Nephron progenitor cell (in vitro differentiated cells): ENCODE results near the gene SND1.
A peak's percentile ranks its signal among the peaks of the same experiment; 100 is the strongest.

Experiments used
- DNase-seq: peaks from one replicate; pipeline ENCODE4 v3.0.0; 2021
- H3K27ac Mint-ChIP-seq: 2 replicates; pipeline ENCODE4 v1.8.0; 2021; ENCODE audit warnings: mild to moderate bottlenecking, moderate library complexity, mixed read lengths
- H3K27me3 Mint-ChIP-seq: 2 replicates; pipeline ENCODE4 v1.8.0; 2021; ENCODE audit warnings: mild to moderate bottlenecking, low read depth, mixed read lengths; ENCODE audit not compliant: poor library complexity
- H3K36me3 Mint-ChIP-seq: 2 replicates; pipeline ENCODE4 v1.8.0; 2021; ENCODE audit warnings: low read depth, mixed read lengths
- H3K4me1 Mint-ChIP-seq: 2 replicates; pipeline ENCODE4 v1.8.0; 2021; ENCODE audit warnings: mixed read lengths
- H3K4me3 Mint-ChIP-seq: 2 replicates; pipeline ENCODE4 v1.8.0; 2021; ENCODE audit warnings: mild to moderate bottlenecking, moderate library complexity, mixed read lengths
- H3K9me3 Mint-ChIP-seq: 2 replicates; pipeline ENCODE4 v1.8.0; 2021; ENCODE audit warnings: mild to moderate bottlenecking, moderate library complexity, mixed read lengths
- TF ChIP-seq, protein P1 (sequence below): fragments of 200-600 bp; sonication (generic); IDR thresholded peaks from 2 replicates; pipeline ENCODE4 v1.5.0; 2021; ENCODE audit warnings: antibody characterized with exemption

SND1 gene

DNA sequence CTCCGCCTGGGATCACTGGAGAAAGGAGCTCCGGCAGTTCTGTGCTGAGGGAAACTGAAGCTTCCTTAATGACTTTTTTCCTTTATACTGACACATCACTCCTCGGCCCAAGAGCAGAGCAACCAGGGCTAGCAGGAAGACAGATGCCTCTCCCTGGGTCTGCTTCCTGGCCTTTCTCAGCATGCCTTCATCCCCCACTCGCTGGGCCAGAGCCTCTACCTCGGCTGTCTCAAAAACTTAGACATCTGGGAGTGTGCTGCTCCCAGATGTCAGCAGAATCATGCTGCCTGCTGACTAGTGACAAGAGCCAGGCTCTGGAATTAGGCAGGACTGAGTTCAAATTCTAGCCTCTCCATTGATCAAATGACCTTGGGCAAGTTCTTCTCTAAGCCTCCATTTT, 403.6 kb downstream of the SND1 start:
- no peak overlapping the region for H3K4me3 Mint-ChIP-seq
- no peaks in the 10 kb centered on the region for H3K9me3 Mint-ChIP-seq
- peak overlapping the region; percentile 17 for H3K27ac Mint-ChIP-seq
- no peaks in the 10 kb centered on the region for H3K36me3 Mint-ChIP-seq
- peaks cover 39% of the 10 kb centered on the region for H3K4me1 Mint-ChIP-seq
- TF ChIP-seq, protein P1, sequence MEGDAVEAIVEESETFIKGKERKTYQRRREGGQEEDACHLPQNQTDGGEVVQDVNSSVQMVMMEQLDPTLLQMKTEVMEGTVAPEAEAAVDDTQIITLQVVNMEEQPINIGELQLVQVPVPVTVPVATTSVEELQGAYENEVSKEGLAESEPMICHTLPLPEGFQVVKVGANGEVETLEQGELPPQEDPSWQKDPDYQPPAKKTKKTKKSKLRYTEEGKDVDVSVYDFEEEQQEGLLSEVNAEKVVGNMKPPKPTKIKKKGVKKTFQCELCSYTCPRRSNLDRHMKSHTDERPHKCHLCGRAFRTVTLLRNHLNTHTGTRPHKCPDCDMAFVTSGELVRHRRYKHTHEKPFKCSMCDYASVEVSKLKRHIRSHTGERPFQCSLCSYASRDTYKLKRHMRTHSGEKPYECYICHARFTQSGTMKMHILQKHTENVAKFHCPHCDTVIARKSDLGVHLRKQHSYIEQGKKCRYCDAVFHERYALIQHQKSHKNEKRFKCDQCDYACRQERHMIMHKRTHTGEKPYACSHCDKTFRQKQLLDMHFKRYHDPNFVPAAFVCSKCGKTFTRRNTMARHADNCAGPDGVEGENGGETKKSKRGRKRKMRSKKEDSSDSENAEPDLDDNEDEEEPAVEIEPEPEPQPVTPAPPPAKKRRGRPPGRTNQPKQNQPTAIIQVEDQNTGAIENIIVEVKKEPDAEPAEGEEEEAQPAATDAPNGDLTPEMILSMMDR, result no peak
- peaks cover 3% of the 10 kb centered on the region for H3K27me3 Mint-ChIP-seq
- DNase-seq, result no peak

DNA sequence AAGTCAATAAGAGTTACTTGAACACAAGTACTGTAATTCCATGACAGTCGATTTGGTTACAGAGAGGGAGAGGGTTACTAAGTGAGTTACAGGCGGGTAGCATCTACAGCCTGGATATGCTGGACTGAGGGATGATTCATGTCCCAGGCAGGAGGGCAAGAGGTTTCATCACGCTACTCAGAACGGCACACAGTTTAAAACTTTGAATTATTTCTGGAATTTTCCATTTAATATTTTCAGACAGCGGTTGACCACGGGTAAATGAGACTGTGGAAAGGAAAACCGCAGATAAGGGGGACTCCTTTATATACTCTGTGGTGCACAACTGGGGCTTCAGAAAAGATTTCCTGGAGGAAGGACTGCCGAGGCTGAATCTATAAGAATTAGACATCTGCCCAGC, 404.9 kb downstream of the SND1 start:
- Mint-ChIP-seq H3K4me1 (peaks cover 42% of the 10 kb centered on the region), H3K9me3 (no peaks in the 10 kb centered on the region), H3K27ac (no peak overlapping the region), H3K27me3 (peaks cover 3% of the 10 kb centered on the region), H3K36me3 (no peaks in the 10 kb centered on the region), H3K4me3 (no peak overlapping the region)
- DNase-seq, result no peak
- TF ChIP-seq, protein P1, result no peak

DNA sequence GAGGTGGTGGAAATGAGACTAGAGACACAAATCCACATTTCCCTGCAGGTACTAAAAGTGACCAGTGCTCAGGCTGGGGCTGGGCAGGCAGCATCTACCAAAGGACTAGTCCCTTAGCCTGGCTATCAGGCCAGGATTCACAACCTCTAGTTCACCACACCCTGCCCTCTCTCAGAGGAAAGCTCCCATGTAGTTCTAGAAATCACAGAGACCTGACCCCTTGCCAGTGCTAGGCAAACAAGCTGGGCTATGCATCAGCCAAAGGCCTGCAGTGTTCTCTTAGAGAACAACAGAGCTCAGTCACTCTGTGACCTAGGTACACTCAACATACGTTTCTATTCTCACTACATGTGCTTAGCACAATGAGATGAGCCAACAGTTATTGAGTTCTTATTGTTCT, 405.9 kb downstream of the SND1 start:
- TF ChIP-seq, protein P1, result no peak
- H3K27ac Mint-ChIP-seq, result no peak overlapping the region
- H3K9me3 Mint-ChIP-seq, result no peaks in the 10 kb centered on the region
- H3K4me3 Mint-ChIP-seq, result no peak overlapping the region
- peaks cover 3% of the 10 kb centered on the region for H3K27me3 Mint-ChIP-seq
- no peaks in the 10 kb centered on the region for H3K36me3 Mint-ChIP-seq
- H3K4me1 Mint-ChIP-seq, result peaks cover 46% of the 10 kb centered on the region
- DNase-seq, result no peak

DNA sequence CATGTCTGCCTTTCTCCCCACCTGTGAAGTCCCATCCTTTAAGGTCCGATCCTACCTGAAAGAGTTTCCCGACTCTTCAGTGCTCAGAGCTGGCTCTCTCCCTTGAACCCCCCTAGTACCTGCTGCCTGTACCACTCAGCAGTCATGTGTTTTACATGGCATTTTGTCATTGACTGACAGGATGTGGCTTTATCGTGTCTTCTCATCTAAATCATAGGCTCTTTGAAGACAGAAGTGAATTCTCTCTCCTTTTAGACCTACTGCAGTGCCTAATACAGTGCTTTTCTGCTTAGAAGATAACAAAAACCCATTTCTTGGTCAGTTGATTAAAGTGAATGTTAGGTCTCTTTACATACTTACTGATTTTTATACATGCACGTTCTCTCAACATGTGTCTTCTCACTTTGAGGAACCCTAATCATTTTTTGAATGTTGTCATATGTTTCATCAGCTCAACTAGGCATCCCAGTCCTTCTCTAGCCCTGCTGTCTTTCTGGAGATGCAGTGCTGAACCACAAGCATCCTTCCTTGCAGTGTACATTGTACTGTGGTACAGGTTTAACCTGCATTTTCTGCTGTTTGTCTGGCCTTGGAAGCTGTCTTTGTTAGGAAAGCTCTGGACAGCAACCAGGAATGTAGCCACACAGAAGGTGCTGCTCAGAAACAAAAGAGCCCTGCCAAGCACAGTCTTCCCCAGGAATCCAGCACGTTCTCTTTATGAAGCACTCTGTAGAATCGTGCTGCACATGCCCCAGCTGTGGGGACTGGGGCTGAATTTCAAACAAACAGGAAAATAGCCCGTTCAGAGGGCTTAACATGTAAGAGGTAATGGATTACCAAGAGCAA, 407.4 kb downstream of the SND1 start:
- H3K36me3 Mint-ChIP-seq, result no peaks in the 10 kb centered on the region
- no peak overlapping the region for H3K27ac Mint-ChIP-seq
- H3K27me3 Mint-ChIP-seq, result peaks cover 3% of the 10 kb centered on the region
- no peaks in the 10 kb centered on the region for H3K9me3 Mint-ChIP-seq
- peaks cover 34% of the 10 kb centered on the region for H3K4me1 Mint-ChIP-seq
- DNase-seq, result no peak
- H3K4me3 Mint-ChIP-seq, result no peak overlapping the region
- TF ChIP-seq, protein P1, result no peak

DNA sequence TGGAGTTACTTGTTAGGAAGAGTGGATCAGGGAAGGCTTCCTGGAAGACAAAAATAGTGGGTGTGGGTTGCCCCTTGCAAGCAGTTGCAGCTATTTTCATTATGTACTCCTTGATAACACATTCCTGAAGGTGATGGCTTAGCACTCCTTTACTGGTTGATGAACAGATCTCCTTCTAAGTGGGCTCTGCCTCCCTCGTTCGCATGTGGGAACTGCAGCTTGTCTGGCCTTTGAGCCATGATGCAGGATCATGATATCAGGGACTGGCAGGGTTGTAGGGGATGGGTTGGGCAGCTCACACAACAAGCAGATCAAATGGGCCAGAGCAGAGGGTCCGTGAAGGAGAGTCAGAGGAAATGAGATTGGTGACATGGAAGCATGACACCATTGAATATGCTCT, 408.0 kb downstream of the SND1 start:
- no peak for DNase-seq
- Mint-ChIP-seq H3K4me1 (peaks cover 27% of the 10 kb centered on the region), H3K27ac (no peak overlapping the region), H3K27me3 (peaks cover 3% of the 10 kb centered on the region), H3K9me3 (no peaks in the 10 kb centered on the region), H3K4me3 (no peak overlapping the region), H3K36me3 (no peaks in the 10 kb centered on the region)
- TF ChIP-seq, protein P1, result no peak

DNA sequence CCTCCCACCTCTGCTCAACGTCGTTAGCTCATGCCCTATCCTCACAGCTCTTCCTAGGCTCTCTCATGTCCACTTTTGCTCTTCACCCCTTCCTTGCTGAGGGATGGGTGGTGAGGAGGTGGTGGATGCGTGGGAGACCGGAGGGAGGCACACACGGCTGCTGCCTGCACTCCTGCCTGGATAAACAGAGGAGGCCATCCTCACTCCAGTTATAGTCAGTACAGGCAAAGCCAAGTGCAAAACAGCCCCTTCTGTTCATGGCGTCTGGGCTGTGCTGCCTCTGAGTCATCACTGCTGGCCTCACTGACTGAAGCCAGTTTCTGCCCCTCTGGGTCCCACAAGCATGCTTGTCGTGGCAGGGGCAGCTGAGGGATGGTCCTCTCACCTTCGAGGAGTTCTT, 411.1 kb downstream of the SND1 start:
- TF ChIP-seq, protein P1, result no peak
- Mint-ChIP-seq H3K4me3 (no peak overlapping the region), H3K4me1 (peaks cover 15% of the 10 kb centered on the region), H3K27ac (no peak overlapping the region), H3K27me3 (peaks cover 3% of the 10 kb centered on the region), H3K9me3 (no peaks in the 10 kb centered on the region), H3K36me3 (no peaks in the 10 kb centered on the region)
- no peak for DNase-seq
